Measurements from ENCODE around the gene PI4KB. TPM values are rescaled to one million over a fixed set of nuclear protein-coding genes. Genes with fewer than 3 reads are reported as not detected.
A peak's percentile ranks its signal among the peaks of the same experiment; 100 is the strongest.

Gene PI4KB
- total and polyA plus RNA-seq, 10 donors: 25.6 to 85.4 (median 66.3) TPM

DNA sequence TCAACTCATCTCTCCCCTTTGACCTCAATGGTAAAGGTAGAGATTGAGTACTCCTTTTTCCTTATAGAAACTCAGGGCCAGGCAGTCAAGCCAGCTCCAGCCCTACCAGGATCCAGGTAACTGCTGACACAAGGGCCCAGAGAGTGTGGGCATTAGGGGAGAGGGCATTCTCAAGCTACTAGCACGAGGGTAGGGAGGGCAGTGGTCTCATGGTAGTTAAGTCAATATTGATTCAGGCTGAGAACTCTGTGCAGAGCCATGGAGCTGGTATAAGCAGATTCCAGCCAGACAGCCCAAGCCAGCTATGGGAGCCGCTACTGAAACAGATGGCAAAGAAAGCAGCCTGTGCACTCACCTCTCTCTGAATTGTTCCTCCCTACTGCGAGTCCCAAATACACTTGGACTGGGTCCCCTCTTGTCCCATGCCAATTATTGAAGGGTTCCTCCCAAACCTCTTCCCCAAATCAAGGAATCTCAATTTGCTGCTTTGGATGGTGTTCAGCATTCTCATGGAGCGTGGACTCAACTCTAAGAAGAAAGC lies 2.8 kb downstream of the PI4KB start:
- H3K9me3 ChIP-seq: no peaks in the 10 kb centered on the region
- no peaks in the 10 kb centered on the region for H3K27me3 ChIP-seq (replicated peaks in 1 of 7)
- no peak overlapping the region for H3K4me3 ChIP-seq
- H3K27ac ChIP-seq: no peak overlapping the region
- no peak for DNase-seq
- H3K36me3 ChIP-seq: peaks cover 0 to 65% (median 54%) of the 10 kb centered on the region in 6 donors
- intact Hi-C loops (cut with DNase I; ENCODE audit: low total_unique reads): no loop called here
- WGBS, 5 donors: 95 to 100% (median 98%) methylated on average over 4 of the region's 4 CpGs
- peaks cover 20 to 86% (median 52%) of the 10 kb centered on the region in 6 donors for H3K4me1 ChIP-seq
- TF ChIP-seq, protein P1, sequence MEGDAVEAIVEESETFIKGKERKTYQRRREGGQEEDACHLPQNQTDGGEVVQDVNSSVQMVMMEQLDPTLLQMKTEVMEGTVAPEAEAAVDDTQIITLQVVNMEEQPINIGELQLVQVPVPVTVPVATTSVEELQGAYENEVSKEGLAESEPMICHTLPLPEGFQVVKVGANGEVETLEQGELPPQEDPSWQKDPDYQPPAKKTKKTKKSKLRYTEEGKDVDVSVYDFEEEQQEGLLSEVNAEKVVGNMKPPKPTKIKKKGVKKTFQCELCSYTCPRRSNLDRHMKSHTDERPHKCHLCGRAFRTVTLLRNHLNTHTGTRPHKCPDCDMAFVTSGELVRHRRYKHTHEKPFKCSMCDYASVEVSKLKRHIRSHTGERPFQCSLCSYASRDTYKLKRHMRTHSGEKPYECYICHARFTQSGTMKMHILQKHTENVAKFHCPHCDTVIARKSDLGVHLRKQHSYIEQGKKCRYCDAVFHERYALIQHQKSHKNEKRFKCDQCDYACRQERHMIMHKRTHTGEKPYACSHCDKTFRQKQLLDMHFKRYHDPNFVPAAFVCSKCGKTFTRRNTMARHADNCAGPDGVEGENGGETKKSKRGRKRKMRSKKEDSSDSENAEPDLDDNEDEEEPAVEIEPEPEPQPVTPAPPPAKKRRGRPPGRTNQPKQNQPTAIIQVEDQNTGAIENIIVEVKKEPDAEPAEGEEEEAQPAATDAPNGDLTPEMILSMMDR (IDR thresholded peaks at IDR 0.05 in 8 of 11, conservative IDR thresholded peaks at IDR 0.05 in 3 of 11): no peak

DNA sequence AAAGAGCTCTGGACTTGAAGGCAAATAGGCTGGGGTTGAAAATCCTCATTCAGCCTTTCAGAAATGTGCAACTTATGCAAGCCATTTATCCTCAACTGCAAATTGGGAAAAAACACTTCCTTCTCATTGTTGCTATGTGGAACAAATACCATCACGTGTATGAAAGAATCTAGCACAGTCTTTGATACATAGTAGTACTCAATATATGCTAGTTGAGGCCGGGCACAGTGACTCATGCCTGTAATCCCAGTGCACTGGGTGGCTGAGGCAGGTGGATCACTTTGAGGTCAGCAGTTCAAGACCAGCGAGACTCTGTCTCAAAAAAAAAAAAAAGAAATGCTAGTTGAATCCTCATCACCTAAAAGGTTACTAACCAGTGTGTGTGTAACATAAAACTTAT lies 8.2 kb downstream of the PI4KB start:
- WGBS, 5 donors: 72 to 91% (median 83%) methylated on average over 3 of the region's 3 CpGs
- Histone ChIP-seq H3K36me3 (peaks cover 0 to 100% (median 82%) of the 10 kb centered on the region in 6 donors), H3K27ac (no peak overlapping the region), H3K27me3 (replicated peaks in 1 of 7) (no peaks in the 10 kb centered on the region), H3K9me3 (no peaks in the 10 kb centered on the region), H3K4me1 (peaks cover 2 to 63% (median 23%) of the 10 kb centered on the region in 6 donors), H3K4me3 (no peak overlapping the region)
- intact Hi-C loops (cut with DNase I; ENCODE audit: low total_unique reads): no loop called here
- TF ChIP-seq POLR2AphosphoS5 (IDR thresholded peaks at IDR 0.05) (no peak), POLR2A (IDR thresholded peaks at IDR 0.05) (no peak)
- TF ChIP-seq, protein P1 (IDR thresholded peaks at IDR 0.05 in 8 of 11, conservative IDR thresholded peaks at IDR 0.05 in 3 of 11): no peak
- DNase-seq: no peak

DNA sequence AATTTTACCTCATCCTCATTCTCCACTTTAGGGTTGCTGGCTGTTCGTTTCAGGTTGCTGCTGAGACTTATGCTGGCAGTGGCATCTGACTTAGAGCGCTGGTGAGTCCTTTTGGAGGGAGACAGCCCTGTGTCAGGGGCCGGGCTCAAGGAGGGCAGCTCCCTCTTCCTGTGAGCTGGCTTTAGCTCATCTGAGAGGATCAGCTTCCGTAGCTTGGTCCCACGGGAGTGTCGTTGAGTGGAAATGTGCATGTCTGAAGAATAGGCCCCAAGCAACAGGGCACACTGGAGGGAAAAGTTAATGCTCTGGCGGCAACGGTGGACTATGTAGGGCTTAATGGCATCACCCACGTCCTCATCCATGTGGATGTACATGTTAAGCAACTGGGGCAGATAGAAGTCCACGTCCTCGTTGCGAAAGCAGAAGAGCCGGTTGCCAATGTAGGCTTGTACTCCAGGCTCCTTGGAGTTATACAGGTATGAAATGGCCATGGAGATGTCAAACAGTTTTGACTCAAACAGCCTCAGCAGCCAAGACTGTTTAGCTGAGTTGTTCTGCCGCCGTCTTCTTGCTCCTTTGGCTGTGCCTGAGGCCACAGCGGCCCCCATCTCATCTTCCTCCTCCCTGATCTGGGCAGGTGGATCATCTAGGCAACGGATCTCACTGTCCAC lies 11.5 kb downstream of the PI4KB start:
- no peak overlapping the region for H3K4me3 ChIP-seq
- peaks cover 0 to 100% (median 81%) of the 10 kb centered on the region in 6 donors for H3K36me3 ChIP-seq
- H3K27ac ChIP-seq: no peak overlapping the region
- 87 to 92% (median 90%) methylated on average over 16 to 17 of the region's 17 CpGs for WGBS, 5 donors
- no peaks in the 10 kb centered on the region for H3K27me3 ChIP-seq (replicated peaks in 1 of 7)
- intact Hi-C loops (cut with DNase I; ENCODE audit: low total_unique reads): no loop called here
- H3K4me1 ChIP-seq: peaks cover 4 to 64% (median 32%) of the 10 kb centered on the region in 6 donors
- TF ChIP-seq POLR2A (IDR thresholded peaks at IDR 0.05): no peak
- TF ChIP-seq POLR2AphosphoS5 (IDR thresholded peaks at IDR 0.05): no peak
- TF ChIP-seq, protein P1 (IDR thresholded peaks at IDR 0.05 in 8 of 11, conservative IDR thresholded peaks at IDR 0.05 in 3 of 11): no peak
- DNase-seq: no peak
- H3K9me3 ChIP-seq: no peaks in the 10 kb centered on the region

DNA sequence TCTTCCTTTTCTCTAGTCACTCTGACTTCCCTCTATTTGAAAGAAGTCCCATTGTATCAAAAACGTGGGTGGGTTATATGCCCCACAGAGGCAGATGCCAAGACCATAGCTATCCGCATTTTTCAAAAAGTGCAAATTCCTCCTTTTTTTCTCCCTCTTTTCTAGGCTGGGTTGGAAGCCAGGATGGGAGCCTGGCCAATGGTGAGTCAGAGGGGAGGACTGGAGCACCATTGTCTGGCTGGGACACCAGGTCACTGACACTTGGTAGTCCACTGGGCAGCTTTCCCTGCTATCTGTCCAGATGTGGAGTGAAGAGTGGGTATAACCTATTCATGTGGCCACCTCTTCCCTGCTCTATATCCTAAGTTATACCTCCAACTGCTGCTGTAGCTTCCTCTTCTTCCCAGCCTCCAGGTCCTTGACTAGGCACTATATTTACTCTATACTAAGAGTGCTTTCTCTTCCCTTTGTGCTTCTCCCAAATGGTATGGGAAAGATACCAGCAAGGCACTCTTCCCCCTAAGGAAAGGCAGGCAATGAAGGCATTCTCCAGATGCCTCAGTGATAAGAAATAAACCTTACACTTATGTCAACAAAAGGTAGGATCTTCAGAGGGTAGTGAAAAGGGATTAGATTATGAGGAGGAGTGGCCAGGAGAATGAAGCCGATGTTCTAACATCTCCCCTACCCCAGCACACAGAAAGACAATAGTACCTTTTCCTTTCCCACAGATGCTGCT lies 12.9 kb downstream of the PI4KB start:
- Histone ChIP-seq H3K36me3 (peaks cover 0 to 100% (median 78%) of the 10 kb centered on the region in 6 donors), H3K27ac (peak overlapping the region in 4 of 8 donors; percentile 18 to 61 (median 30)), H3K9me3 (no peaks in the 10 kb centered on the region), H3K4me3 (no peak overlapping the region), H3K27me3 (replicated peaks in 1 of 7) (no peaks in the 10 kb centered on the region), H3K4me1 (peaks cover 4 to 65% (median 37%) of the 10 kb centered on the region in 6 donors)
- intact Hi-C loops (cut with DNase I; ENCODE audit: low total_unique reads): no loop called here
- peak in 2 of 3 donors; percentile 29 to 64 for TF ChIP-seq POLR2AphosphoS5 (IDR thresholded peaks at IDR 0.05)
- TF ChIP-seq, protein P1 (IDR thresholded peaks at IDR 0.05 in 8 of 11, conservative IDR thresholded peaks at IDR 0.05 in 3 of 11): no peak
- TF ChIP-seq POLR2A (IDR thresholded peaks at IDR 0.05): no peak
- 62 to 88% (median 73%) methylated on average over 3 of the region's 3 CpGs for WGBS, 5 donors
- no peak for DNase-seq

Measured in spleen (tissue), 11 donors.